ENCODE measurements around the gene EFCAB13. TPM values are rescaled to one million over a fixed set of nuclear protein-coding genes. Genes with fewer than 3 reads are reported as not detected.

The EFCAB13 gene
- total RNA-seq, 1 experiment from 2014 or later = 1.6 TPM

- Mint-ChIP-seq H3K36me3 (ENCODE audit: insufficient read depth in 1 of 3, low read depth in 3 of 3) (peaks cover 3 to 5% (median 5%) of the 10 kb centered on the region in 3 experiments; a peak in 4 of 7 replicates), H3K27me3 (ENCODE audit: low read depth) (no peaks in the 10 kb centered on the region), H3K4me1 (no peaks in the 10 kb centered on the region), H3K9me3 (peaks cover 9 to 10% of the 10 kb centered on the region in 2 experiments; a peak in 4 of 5 replicates), H3K27ac (no peak overlapping the region), H3K4me3 (no peak overlapping the region)
- no peak overlapping the region for H3T11ph ChIP-seq (ENCODE audit: low read length)
- H4K8ac ChIP-seq (replicated peaks; ENCODE audit: insufficient read length, low read depth, low read length) = no peak overlapping the region
- no peak overlapping the region for H2AK5ac ChIP-seq (ENCODE audit: insufficient read length, low read length)
- no peak overlapping the region for H2AFZ ChIP-seq (ENCODE audit: low read length)
- no peaks in the 10 kb centered on the region for H3K4me1 ChIP-seq (ENCODE audit: insufficient read depth, low read length)
- H4K20me1 ChIP-seq (ENCODE audit: control insufficient read depth, insufficient read depth, insufficient read length) = no peaks in the 10 kb centered on the region
- no peaks in the 10 kb centered on the region for H3K79me2 ChIP-seq (ENCODE audit: insufficient read depth, low read length)
- no peaks in the 10 kb centered on the region for H3K9me3 ChIP-seq (ENCODE audit: control insufficient read depth, low read depth, low read length)
- no peak overlapping the region for H3K4ac ChIP-seq (ENCODE audit: low read depth, low read length)
- no peaks in the 10 kb centered on the region for H3K79me1 ChIP-seq (ENCODE audit: insufficient read depth, low read depth, low read length, poor library complexity, severe bottlenecking)
- TF ChIP-seq, protein P1, sequence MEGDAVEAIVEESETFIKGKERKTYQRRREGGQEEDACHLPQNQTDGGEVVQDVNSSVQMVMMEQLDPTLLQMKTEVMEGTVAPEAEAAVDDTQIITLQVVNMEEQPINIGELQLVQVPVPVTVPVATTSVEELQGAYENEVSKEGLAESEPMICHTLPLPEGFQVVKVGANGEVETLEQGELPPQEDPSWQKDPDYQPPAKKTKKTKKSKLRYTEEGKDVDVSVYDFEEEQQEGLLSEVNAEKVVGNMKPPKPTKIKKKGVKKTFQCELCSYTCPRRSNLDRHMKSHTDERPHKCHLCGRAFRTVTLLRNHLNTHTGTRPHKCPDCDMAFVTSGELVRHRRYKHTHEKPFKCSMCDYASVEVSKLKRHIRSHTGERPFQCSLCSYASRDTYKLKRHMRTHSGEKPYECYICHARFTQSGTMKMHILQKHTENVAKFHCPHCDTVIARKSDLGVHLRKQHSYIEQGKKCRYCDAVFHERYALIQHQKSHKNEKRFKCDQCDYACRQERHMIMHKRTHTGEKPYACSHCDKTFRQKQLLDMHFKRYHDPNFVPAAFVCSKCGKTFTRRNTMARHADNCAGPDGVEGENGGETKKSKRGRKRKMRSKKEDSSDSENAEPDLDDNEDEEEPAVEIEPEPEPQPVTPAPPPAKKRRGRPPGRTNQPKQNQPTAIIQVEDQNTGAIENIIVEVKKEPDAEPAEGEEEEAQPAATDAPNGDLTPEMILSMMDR (conservative IDR thresholded peaks at IDR 0.05) = no peak
- H2BK15ac ChIP-seq (ENCODE audit: low read depth, low read length) = no peak overlapping the region
- no peak overlapping the region for H4K5ac ChIP-seq (ENCODE audit: insufficient read length, low read depth, low read length)
- no peaks in the 10 kb centered on the region for H3K23me2 ChIP-seq (ENCODE audit: insufficient read length, low read depth, low read length, poor library complexity, severe bottlenecking)
- no peak overlapping the region for H3K4me2 ChIP-seq (ENCODE audit: insufficient read depth, insufficient read length, low read length)
- no CpG with 5 or more reads among the region's 2 CpGs for WGBS (ENCODE audit: extremely low coverage, insufficient read length, low lambda C conversion rate)
- H3K56ac ChIP-seq (ENCODE audit: insufficient read length, low read depth, low read length) = no peak overlapping the region
- H3K18ac ChIP-seq (ENCODE audit: insufficient read length, low read depth, low read length) = no peak overlapping the region
- no peak overlapping the region for H2BK120ac ChIP-seq (ENCODE audit: low read depth, low read length, poor library complexity, severe bottlenecking)
- no peak overlapping the region for H3K23ac ChIP-seq (ENCODE audit: insufficient read length, low read depth, low read length)
- H3K14ac ChIP-seq (ENCODE audit: insufficient read depth, low read length) = no peak overlapping the region
- H4K91ac ChIP-seq (ENCODE audit: insufficient read length, low read depth, low read length) = no peak overlapping the region
- H3K27ac ChIP-seq (ENCODE audit: insufficient read length, low read depth, low read length) = no peak overlapping the region
- no peak for DNase-seq
- no peak overlapping the region for H2BK20ac ChIP-seq (ENCODE audit: low read depth, low read length, poor library complexity, severe bottlenecking)
- no peak overlapping the region for H3K9ac ChIP-seq (ENCODE audit: extremely low read depth, insufficient read length, low read length)
- H2BK12ac ChIP-seq (ENCODE audit: insufficient read length, low read depth, low read length) = no peak overlapping the region
- H3K27me3 ChIP-seq (ENCODE audit: insufficient read depth, low read length) = no peaks in the 10 kb centered on the region
- H2BK5ac ChIP-seq (ENCODE audit: insufficient read length, low read length) = no peak overlapping the region
These were observed 77.3 kb downstream of the EFCAB13 start for GRCh38 chr17:47401100-47401499.

Data from H9 (cell line).